GM19023 (cell line): ENCODE data around the gene MAP10.

Experiments
- ATAC-seq: cut with Tn5 transposase; IDR thresholded peaks from one replicate; pipeline ENCODE4 v1.9.1; 2021; ENCODE audit warnings: mild to moderate bottlenecking, moderate library complexity; ENCODE audit not compliant: unreplicated experiment

The MAP10 gene

GRCh38 chr1:232853994-232854797, 49.0 kb downstream of the MAP10 start:
- ATAC-seq, result no peak

DNA sequence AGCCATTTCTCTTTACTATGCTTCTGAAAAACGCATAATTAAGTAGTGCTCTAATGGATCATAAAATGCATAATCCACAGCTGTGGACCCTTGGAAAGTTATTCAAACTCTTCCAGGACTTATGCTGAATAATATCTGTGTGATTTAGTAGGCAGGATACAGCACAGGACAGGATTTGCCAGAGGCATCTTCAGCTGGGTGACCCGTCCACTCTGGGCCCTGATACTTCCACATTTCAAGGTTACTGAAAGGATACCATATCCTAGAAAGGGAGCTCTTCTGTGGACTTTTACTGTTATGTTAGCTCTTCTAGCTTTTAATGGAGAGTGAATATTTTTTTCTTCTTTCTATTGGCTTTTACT, 49.6 kb downstream of the MAP10 start:
- ATAC-seq, result no peak

DNA sequence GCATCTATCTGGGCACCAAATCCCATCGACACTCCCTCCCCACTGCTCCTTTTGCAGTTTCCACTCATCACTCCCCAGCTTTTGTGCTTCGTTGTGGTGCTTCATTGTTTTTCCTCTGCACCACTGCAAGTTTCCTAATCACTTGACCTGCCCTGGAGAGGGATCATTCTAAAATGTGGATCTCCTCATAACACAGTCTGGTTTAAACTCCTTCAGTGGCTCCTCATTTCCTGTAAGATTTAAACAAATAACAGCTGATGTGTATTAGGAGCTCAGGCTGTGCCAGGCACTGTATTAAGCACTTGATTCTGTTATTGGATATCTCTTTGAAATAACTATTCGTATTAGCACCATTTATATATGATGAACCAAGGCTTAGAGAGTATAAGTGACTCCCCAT, 51.3 kb downstream of the MAP10 start:
- ATAC-seq, result no peak
